GM12874 (cell line): Measurements from ENCODE around the gene RPS6KB1.

Experiments
- CTCF ChIP-seq: IDR thresholded peaks from 2 replicates; pipeline ENCODE4 v1.5.1; 2011; ENCODE audit warnings: low read depth, mild to moderate bottlenecking, control low read depth, low read length, moderate library complexity; ENCODE audit not compliant: insufficient read depth

RPS6KB1 gene

GRCh38 chr17:59892924-59893675 lies at the start of gene RPS6KB1, which contains the start of gene TUBD1:
TSS of gene RPS6KB1 (plus strand) at chr17:59893121. CDS start at chr17:59893185, 64 bp downstream.
TSS of gene TUBD1 (minus strand) at chr17:59892943. CDS start at chr17:59891002, 1,941 bp downstream.
- TF ChIP-seq CTCF = no peak

GRCh38 chr17:59844884-59845594 lies 47.9 kb upstream of the RPS6KB1 start:
- no peak for TF ChIP-seq CTCF

- TF ChIP-seq CTCF = no peak
Measured at GRCh38 chr17:59845595-59846393, 47.1 kb upstream of the RPS6KB1 start.

GRCh38 chr17:59846394-59847165 lies 46.3 kb upstream of the RPS6KB1 start:
- no peak for TF ChIP-seq CTCF

GRCh38 chr17:59848385-59848668 lies 44.6 kb upstream of the RPS6KB1 start:
- TF ChIP-seq CTCF = no peak

- no peak for TF ChIP-seq CTCF
Measured at GRCh38 chr17:59848778-59849177, 44.1 kb upstream of the RPS6KB1 start.
